Neural cell (in vitro differentiated cells): ENCODE measurements around the gene SHC2.

Experiments
- POLR2AphosphoS5 ChIP-seq: IDR thresholded peaks from 2 replicates; pipeline ENCODE4 v1.6.1; 2012
- TF ChIP-seq, protein P1 (sequence below): fragments of 450-650 bp; IDR thresholded peaks from 2 replicates; pipeline ENCODE4 v1.5.1; 2014; ENCODE audit warnings: antibody characterized with exemption, mild to moderate bottlenecking, moderate library complexity; ENCODE audit not compliant: poor library complexity, severe bottlenecking

DNA sequence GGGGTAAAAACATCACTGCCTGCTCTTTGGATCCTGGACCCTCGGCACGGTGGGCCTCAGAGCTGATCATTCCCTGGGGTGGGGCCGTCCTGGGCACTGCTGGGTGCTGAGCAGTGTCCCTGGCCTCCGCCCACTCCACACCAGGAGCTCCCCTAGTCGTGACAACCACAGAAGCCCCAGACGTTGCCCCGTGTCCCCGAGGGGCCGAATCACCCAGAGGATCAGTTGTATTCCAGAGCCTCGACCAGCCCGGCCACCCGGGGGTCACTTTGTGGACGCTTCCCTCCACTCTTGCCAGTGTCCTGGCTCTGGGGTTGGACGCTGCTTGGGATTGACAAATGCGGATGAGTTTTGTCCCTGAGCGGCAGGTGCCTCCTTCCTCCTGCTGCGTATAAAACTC, 62.1 kb downstream of the SHC2 start:
- TF ChIP-seq, protein P1, sequence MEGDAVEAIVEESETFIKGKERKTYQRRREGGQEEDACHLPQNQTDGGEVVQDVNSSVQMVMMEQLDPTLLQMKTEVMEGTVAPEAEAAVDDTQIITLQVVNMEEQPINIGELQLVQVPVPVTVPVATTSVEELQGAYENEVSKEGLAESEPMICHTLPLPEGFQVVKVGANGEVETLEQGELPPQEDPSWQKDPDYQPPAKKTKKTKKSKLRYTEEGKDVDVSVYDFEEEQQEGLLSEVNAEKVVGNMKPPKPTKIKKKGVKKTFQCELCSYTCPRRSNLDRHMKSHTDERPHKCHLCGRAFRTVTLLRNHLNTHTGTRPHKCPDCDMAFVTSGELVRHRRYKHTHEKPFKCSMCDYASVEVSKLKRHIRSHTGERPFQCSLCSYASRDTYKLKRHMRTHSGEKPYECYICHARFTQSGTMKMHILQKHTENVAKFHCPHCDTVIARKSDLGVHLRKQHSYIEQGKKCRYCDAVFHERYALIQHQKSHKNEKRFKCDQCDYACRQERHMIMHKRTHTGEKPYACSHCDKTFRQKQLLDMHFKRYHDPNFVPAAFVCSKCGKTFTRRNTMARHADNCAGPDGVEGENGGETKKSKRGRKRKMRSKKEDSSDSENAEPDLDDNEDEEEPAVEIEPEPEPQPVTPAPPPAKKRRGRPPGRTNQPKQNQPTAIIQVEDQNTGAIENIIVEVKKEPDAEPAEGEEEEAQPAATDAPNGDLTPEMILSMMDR, result no peak
- TF ChIP-seq POLR2AphosphoS5, result no peak
